Measurements from ENCODE around the gene FRS3.

DNA sequence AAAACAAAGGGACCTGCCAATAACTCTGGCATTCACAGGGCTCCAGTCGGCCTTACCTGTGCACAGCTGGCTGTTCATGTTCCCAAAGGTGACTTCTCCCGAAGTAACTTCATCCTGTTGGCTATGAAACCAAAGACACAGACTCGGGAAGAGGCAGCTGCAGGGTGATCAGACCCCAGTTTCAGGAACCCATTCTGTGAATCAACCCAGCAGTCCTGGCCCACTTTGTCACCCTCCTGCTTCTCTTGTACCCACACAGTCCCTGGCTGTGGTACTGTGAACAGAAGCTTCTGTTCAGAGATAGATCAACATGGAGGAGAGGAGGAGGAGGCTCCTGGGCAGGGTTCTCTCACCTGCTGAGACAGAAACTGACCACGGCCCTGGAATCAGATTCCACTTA is 23.8 kb downstream of the FRS3 start:
- TF ChIP-seq FOXA1 (IDR thresholded peaks at IDR 0.05) (no peak), CTBP1 (IDR thresholded peaks at IDR 0.05; ENCODE audit: borderline replicate concordance) (no peak), TARDBP (IDR thresholded peaks at IDR 0.05) (no peak), HDGF (IDR thresholded peaks at IDR 0.05; ENCODE audit: borderline replicate concordance) (no peak), SP1 (IDR thresholded peaks at IDR 0.05) (no peak), FOXK2 (IDR thresholded peaks at IDR 0.05) (no peak), FOXM1 (IDR thresholded peaks at IDR 0.05; ENCODE audit: borderline replicate concordance) (no peak), SUZ12 (IDR thresholded peaks at IDR 0.05) (no peak), BHLHE40 (IDR thresholded peaks at IDR 0.05; ENCODE audit: borderline replicate concordance) (no peak), ELF4 (IDR thresholded peaks at IDR 0.05) (no peak), ZNF384 (IDR thresholded peaks at IDR 0.05) (no peak)
- TF ChIP-seq, protein P1, sequence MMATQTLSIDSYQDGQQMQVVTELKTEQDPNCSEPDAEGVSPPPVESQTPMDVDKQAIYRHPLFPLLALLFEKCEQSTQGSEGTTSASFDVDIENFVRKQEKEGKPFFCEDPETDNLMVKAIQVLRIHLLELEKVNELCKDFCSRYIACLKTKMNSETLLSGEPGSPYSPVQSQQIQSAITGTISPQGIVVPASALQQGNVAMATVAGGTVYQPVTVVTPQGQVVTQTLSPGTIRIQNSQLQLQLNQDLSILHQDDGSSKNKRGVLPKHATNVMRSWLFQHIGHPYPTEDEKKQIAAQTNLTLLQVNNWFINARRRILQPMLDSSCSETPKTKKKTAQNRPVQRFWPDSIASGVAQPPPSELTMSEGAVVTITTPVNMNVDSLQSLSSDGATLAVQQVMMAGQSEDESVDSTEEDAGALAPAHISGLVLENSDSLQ (IDR thresholded peaks at IDR 0.05), result no peak
